GM23248 (cell line): ENCODE measurements around the gene PSME4.

Experiments used
- EZH2 ChIP-seq: fragments of 200-600 bp; sonication (generic); IDR thresholded peaks from 2 replicates; pipeline ENCODE4 v1.6.1; 2018; ENCODE audit warnings: antibody characterized with exemption, mild to moderate bottlenecking; ENCODE audit not compliant: insufficient read depth, poor library complexity, severe bottlenecking
- EZH2phosphoT487 ChIP-seq: fragments of 200-600 bp; sonication (generic); IDR thresholded peaks from 2 replicates; pipeline ENCODE4 v1.6.1; 2018; ENCODE audit warnings: antibody characterized with exemption, moderate library complexity, mild to moderate bottlenecking, low read depth; ENCODE audit not compliant: insufficient read depth

DNA sequence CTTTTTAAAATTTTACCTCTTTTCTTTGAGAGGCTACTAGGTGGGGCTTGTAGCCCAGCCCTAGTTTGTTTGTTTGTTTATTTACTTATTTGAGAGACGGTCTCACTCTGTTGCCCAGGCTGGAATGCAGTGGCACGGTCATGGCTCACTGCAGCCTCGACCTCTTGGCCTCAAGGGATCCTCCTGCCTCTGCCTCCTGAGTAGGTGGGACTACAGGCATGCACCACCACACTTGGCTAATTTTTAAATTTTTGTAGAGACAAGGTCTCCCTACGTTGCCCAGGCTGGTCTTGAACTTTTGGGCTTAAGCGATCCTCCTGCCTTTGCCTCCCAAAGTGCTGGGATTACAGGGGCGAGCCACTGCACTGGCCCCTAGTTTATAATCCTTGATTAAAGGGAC lies 149.0 kb downstream of the PSME4 start:
- TF ChIP-seq EZH2 (no peak), EZH2phosphoT487 (no peak)
